ENCODE measurements around the gene TRH. TPM values are rescaled to one million over a fixed set of nuclear protein-coding genes. Genes with fewer than 3 reads are reported as not detected.
"Not testable (repeated sequence)": the region's sequence is repeated elsewhere in the genome, so short reads cannot be mapped to it uniquely, and the experiment has no call there.

Gene TRH
- total RNA-seq, 4 donors from 2014 or later: 0.33 TPM; not detected in 3

- no peak for DNase-seq (ENCODE audit: extremely low spot score)
- TF ChIP-seq EP300 (IDR thresholded peaks at IDR 0.05) (no peak), POLR2AphosphoS5 (IDR thresholded peaks at IDR 0.05) (no peak), POLR2A (IDR thresholded peaks at IDR 0.05; ENCODE audit: low read depth) (no peak)
- TF ChIP-seq, protein P1, sequence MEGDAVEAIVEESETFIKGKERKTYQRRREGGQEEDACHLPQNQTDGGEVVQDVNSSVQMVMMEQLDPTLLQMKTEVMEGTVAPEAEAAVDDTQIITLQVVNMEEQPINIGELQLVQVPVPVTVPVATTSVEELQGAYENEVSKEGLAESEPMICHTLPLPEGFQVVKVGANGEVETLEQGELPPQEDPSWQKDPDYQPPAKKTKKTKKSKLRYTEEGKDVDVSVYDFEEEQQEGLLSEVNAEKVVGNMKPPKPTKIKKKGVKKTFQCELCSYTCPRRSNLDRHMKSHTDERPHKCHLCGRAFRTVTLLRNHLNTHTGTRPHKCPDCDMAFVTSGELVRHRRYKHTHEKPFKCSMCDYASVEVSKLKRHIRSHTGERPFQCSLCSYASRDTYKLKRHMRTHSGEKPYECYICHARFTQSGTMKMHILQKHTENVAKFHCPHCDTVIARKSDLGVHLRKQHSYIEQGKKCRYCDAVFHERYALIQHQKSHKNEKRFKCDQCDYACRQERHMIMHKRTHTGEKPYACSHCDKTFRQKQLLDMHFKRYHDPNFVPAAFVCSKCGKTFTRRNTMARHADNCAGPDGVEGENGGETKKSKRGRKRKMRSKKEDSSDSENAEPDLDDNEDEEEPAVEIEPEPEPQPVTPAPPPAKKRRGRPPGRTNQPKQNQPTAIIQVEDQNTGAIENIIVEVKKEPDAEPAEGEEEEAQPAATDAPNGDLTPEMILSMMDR (IDR thresholded peaks at IDR 0.05): no peak
- Histone ChIP-seq H3K36me3 (no peaks in the 10 kb centered on the region), H3K4me3 (no peak overlapping the region), H3K27ac (replicated peaks in 1 of 4) (no peak overlapping the region), H3K27me3 (no peaks in the 10 kb centered on the region), H3K4me1 (no peaks in the 10 kb centered on the region), H3K9me3 (peaks cover 0 to 7% (median 0%) of the 10 kb centered on the region in 4 donors)
- intact Hi-C loops (cut with DNase I): no loop called here
- WGBS: 66% methylated on average over 6 of the region's 6 CpGs
These were observed 14.9 kb downstream of the TRH start for GRCh38 chr3:129989414-129989813.

DNA sequence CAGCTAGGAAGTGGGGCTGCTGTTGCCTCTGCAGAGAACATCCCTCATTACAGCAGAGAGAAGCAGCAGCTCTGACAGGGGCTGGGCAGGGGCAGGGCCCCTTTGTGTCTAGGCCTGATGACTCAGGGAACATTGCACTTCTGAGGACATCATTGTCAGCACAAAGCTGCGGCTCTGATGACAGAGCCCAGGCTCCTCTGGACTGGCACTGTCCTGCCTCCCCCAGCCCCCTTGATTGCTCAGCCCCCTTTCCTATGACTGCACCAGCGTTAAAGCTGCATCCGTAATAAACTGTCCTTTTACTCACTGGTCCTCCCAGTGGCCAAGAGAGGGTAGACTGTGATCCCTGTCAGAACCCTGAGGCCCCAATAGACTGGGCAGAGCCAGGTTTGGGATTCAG, 18.3 kb downstream of the TRH start:
- Histone ChIP-seq H3K4me3 (no peak overlapping the region), H3K36me3 (no peaks in the 10 kb centered on the region), H3K27ac (replicated peaks in 1 of 4) (no peak overlapping the region), H3K27me3 (peaks cover 0 to 9% (median 0%) of the 10 kb centered on the region in 4 donors), H3K4me1 (no peaks in the 10 kb centered on the region), H3K9me3 (peaks cover 0 to 7% (median 2%) of the 10 kb centered on the region in 4 donors)
- WGBS: 31% methylated on average over 3 of the region's 3 CpGs
- DNase-seq (ENCODE audit: extremely low spot score): no peak
- TF ChIP-seq, protein P1 (IDR thresholded peaks at IDR 0.05): no peak
- TF ChIP-seq EP300 (IDR thresholded peaks at IDR 0.05) (no peak), POLR2AphosphoS5 (IDR thresholded peaks at IDR 0.05) (no peak), POLR2A (IDR thresholded peaks at IDR 0.05; ENCODE audit: low read depth) (no peak)
- intact Hi-C loops (cut with DNase I): no loop called here

GRCh38 chr3:129994883-129995559, 20.5 kb downstream of the TRH start:
- H3K27me3 ChIP-seq: peaks cover 0 to 21% (median 0%) of the 10 kb centered on the region in 4 donors
- peaks cover 0 to 7% (median 2%) of the 10 kb centered on the region in 4 donors for H3K9me3 ChIP-seq
- no peak for TF ChIP-seq EP300 (IDR thresholded peaks at IDR 0.05)
- TF ChIP-seq POLR2A (IDR thresholded peaks at IDR 0.05; ENCODE audit: low read depth): no peak
- TF ChIP-seq, protein P1 (IDR thresholded peaks at IDR 0.05): no peak
- no peak for TF ChIP-seq POLR2AphosphoS5 (IDR thresholded peaks at IDR 0.05)
- H3K27ac ChIP-seq (replicated peaks in 1 of 4): no peak overlapping the region
- no peak overlapping the region for H3K4me3 ChIP-seq
- intact Hi-C loops (cut with DNase I): no loop called here
- no peaks in the 10 kb centered on the region for H3K36me3 ChIP-seq
- H3K4me1 ChIP-seq: no peaks in the 10 kb centered on the region
- 63% methylated on average over 5 of the region's 5 CpGs for WGBS
- no peak for DNase-seq (ENCODE audit: extremely low spot score)

GRCh38 chr3:129996073-129996472, 21.6 kb downstream of the TRH start:
- peaks cover 0 to 3% (median 2%) of the 10 kb centered on the region in 4 donors for H3K9me3 ChIP-seq
- no peaks in the 10 kb centered on the region for H3K36me3 ChIP-seq
- intact Hi-C loops (cut with DNase I): no loop called here
- TF ChIP-seq POLR2AphosphoS5 (IDR thresholded peaks at IDR 0.05) (no peak), POLR2A (IDR thresholded peaks at IDR 0.05; ENCODE audit: low read depth) (no peak), EP300 (IDR thresholded peaks at IDR 0.05) (no peak)
- TF ChIP-seq, protein P1 (IDR thresholded peaks at IDR 0.05): no peak
- no peak overlapping the region for H3K27ac ChIP-seq (replicated peaks in 1 of 4)
- 88% methylated on average over 4 of the region's 4 CpGs for WGBS
- no peaks in the 10 kb centered on the region for H3K4me1 ChIP-seq
- peaks cover 0 to 21% (median 0%) of the 10 kb centered on the region in 4 donors for H3K27me3 ChIP-seq
- H3K4me3 ChIP-seq: no peak overlapping the region
- no peak for DNase-seq (ENCODE audit: extremely low spot score)

GRCh38 chr3:129999176-129999575, 24.7 kb downstream of the TRH start:
- H3K27ac ChIP-seq (replicated peaks in 1 of 4); H3K4me3 ChIP-seq; H3K4me1 ChIP-seq; intact Hi-C loops (cut with DNase I); DNase-seq (ENCODE audit: extremely low spot score); H3K9me3 ChIP-seq; H3K36me3 ChIP-seq: not testable (repeated sequence)
- 98% methylated on average over 4 of the region's 5 CpGs for WGBS
- H3K27me3 ChIP-seq: peaks cover 0 to 34% (median 0%) of the 10 kb centered on the region in 4 donors

Measured in esophagus muscularis mucosa (tissue), 4 donors.